Parathyroid adenoma (tissue), 2 donors: ENCODE results near the gene CACNA1I.
A peak's percentile ranks its signal among the peaks of the same experiment; 100 is the strongest.

Experiments
- H2AFZ ChIP-seq: fragments of 300-600 bp; sonication (generic); one replicate; pipeline ENCODE4 v1.7.0; 2017; ENCODE audit warnings: antibody characterized with exemption, mild to moderate bottlenecking
- H3K27ac ChIP-seq: fragments of 300-600 bp; sonication (generic); one replicate; pipeline ENCODE4 v1.7.0; 2017
- H3K27me3 ChIP-seq: fragments of 300-600 bp; sonication (generic); one replicate; pipeline ENCODE4 v1.7.0; 2017; ENCODE audit warnings: low read length; ENCODE audit not compliant: control insufficient read depth, insufficient read depth
- H3K36me3 ChIP-seq: fragments of 300-600 bp; sonication (generic); one replicate; pipeline ENCODE4 v1.7.0; 2017; ENCODE audit warnings: low read length; ENCODE audit not compliant: control insufficient read depth, insufficient read depth
- H3K4me1 ChIP-seq: fragments of 300-600 bp; sonication (generic); one replicate; pipeline ENCODE4 v1.7.0; 2017; ENCODE audit warnings: control low read depth
- H3K4me2 ChIP-seq: fragments of 300-600 bp; sonication (generic); one replicate; pipeline ENCODE4 v1.7.0; 2017; ENCODE audit warnings: low read length
- H3K4me3 ChIP-seq: fragments of 300-600 bp; sonication (generic); one replicate; pipeline ENCODE4 v1.7.0; 2017; ENCODE audit warnings: low read depth, low read length
- H3K79me2 ChIP-seq: fragments of 300-600 bp; sonication (generic); one replicate; pipeline ENCODE4 v1.7.0; 2017; ENCODE audit warnings: control low read depth
- H3K9ac ChIP-seq: fragments of 300-600 bp; sonication (generic); one replicate; pipeline ENCODE4 v1.7.0; 2017; ENCODE audit warnings: mild to moderate bottlenecking
- H3K9me3 ChIP-seq: fragments of 300-600 bp; sonication (generic); one replicate; pipeline ENCODE4 v1.7.0; 2017; ENCODE audit warnings: low read length; ENCODE audit not compliant: control insufficient read depth
- CTCF ChIP-seq: fragments of 300-600 bp; sonication (generic); IDR thresholded peaks from one replicate; pipeline ENCODE4 v1.7.0; 2017; ENCODE audit warnings: antibody characterized with exemption, mild to moderate bottlenecking
- donor health status: primary hyperparathyroidism.

Gene CACNA1I

GRCh38 chr22:39554151-39554550 is 16.4 kb upstream of the CACNA1I start:
- no peak overlapping the region for H3K9ac ChIP-seq
- H3K36me3 ChIP-seq: no peaks in the 10 kb centered on the region
- H3K4me2 ChIP-seq: no peak overlapping the region
- H3K27ac ChIP-seq: no peak overlapping the region
- H3K27me3 ChIP-seq: no peaks in the 10 kb centered on the region
- no peak for TF ChIP-seq CTCF
- H3K4me3 ChIP-seq: no peak overlapping the region
- H3K9me3 ChIP-seq: no peaks in the 10 kb centered on the region
- H3K4me1 ChIP-seq: no peaks in the 10 kb centered on the region
- H2AFZ ChIP-seq: no peak overlapping the region
- no peaks in the 10 kb centered on the region for H3K79me2 ChIP-seq

- Histone ChIP-seq H3K79me2 (no peaks in the 10 kb centered on the region), H2AFZ (peak overlapping the region; percentile 38), H3K27me3 (no peaks in the 10 kb centered on the region), H3K4me3 (no peak overlapping the region), H3K9ac (no peak overlapping the region), H3K4me1 (no peaks in the 10 kb centered on the region), H3K27ac (no peak overlapping the region), H3K4me2 (peak overlapping the region; percentile 42), H3K9me3 (no peaks in the 10 kb centered on the region), H3K36me3 (no peaks in the 10 kb centered on the region)
- TF ChIP-seq CTCF: no peak
Measured at GRCh38 chr22:39556970-39557841, 13.3 kb upstream of the CACNA1I start.

- no peak overlapping the region for H3K27ac ChIP-seq
- H3K27me3 ChIP-seq: no peaks in the 10 kb centered on the region
- no peak overlapping the region for H2AFZ ChIP-seq
- no peak overlapping the region for H3K9ac ChIP-seq
- TF ChIP-seq CTCF: no peak
- H3K79me2 ChIP-seq: no peaks in the 10 kb centered on the region
- no peak overlapping the region for H3K4me3 ChIP-seq
- H3K36me3 ChIP-seq: no peaks in the 10 kb centered on the region
- H3K9me3 ChIP-seq: no peaks in the 10 kb centered on the region
- no peak overlapping the region for H3K4me2 ChIP-seq
- no peaks in the 10 kb centered on the region for H3K4me1 ChIP-seq
Measured at GRCh38 chr22:39558254-39558727, 12.3 kb upstream of the CACNA1I start.

GRCh38 chr22:39558950-39559349 is 11.6 kb upstream of the CACNA1I start:
- no peak for TF ChIP-seq CTCF
- no peaks in the 10 kb centered on the region for H3K9me3 ChIP-seq
- no peak overlapping the region for H3K4me2 ChIP-seq
- no peaks in the 10 kb centered on the region for H3K36me3 ChIP-seq
- H3K79me2 ChIP-seq: no peaks in the 10 kb centered on the region
- H3K4me3 ChIP-seq: no peak overlapping the region
- no peaks in the 10 kb centered on the region for H3K4me1 ChIP-seq
- no peak overlapping the region for H3K9ac ChIP-seq
- no peaks in the 10 kb centered on the region for H3K27me3 ChIP-seq
- no peak overlapping the region for H2AFZ ChIP-seq
- no peak overlapping the region for H3K27ac ChIP-seq
